HepG2 (cell line): ENCODE measurements around the gene NT5DC4. TPM values are rescaled to one million over a fixed set of nuclear protein-coding genes. Genes with fewer than 3 reads are reported as not detected.

ENCODE experiments used
- E2F5 ChIP-seq: sonication (generic); formaldehyde crosslinking; conservative IDR thresholded peaks from 2 replicates; pipeline ENCODE4 v1.4.0; 2020; ENCODE audit warnings: missing genetic modification reagents
- ELK4 ChIP-seq: sonication (generic); formaldehyde crosslinking; IDR thresholded peaks from 2 replicates; pipeline ENCODE4 v1.9.0; 2021; ENCODE audit warnings: missing genetic modification reagents, borderline replicate concordance
- ESRRA ChIP-seq: sonication (generic); formaldehyde crosslinking; IDR thresholded peaks from 2 replicates; pipeline ENCODE4 v1.5.1; 2020; ENCODE audit warnings: mild to moderate bottlenecking, low read depth, missing genetic modification reagents
- IKZF1 ChIP-seq: fragments of 450-650 bp; IDR thresholded peaks from 2 replicates; pipeline ENCODE4 v1.7.1; 2016
- IRF9 ChIP-seq: sonication (generic); formaldehyde crosslinking; IDR thresholded peaks from 2 replicates; pipeline ENCODE4 v1.8.0; 2022; ENCODE audit warnings: missing genetic modification reagents, mild to moderate bottlenecking, borderline replicate concordance
- RFX3 ChIP-seq: IDR thresholded peaks from 2 replicates; pipeline ENCODE4 v1.6.1; 2016; ENCODE audit warnings: missing biosample characterization, missing genetic modification reagents
- SRY ChIP-seq: sonication (generic); formaldehyde crosslinking; IDR thresholded peaks from 2 replicates; pipeline ENCODE4 v1.8.0; 2022; ENCODE audit warnings: mild to moderate bottlenecking, missing genetic modification reagents
- ZNF530 ChIP-seq: sonication (generic); formaldehyde crosslinking; IDR thresholded peaks from 2 replicates; pipeline ENCODE4 v1.5.0; 2020; ENCODE audit warnings: low read depth, mild to moderate bottlenecking, missing genetic modification reagents
- polyA plus RNA-seq, 8 experiments: library from polyadenylated mRNA; depleted of rRNA in 3 of 8; stranded (reverse) in 7 of 8; unstranded in 1 of 8; fragments of >200 nt; fragmentation: Illumina TruSeq in 4 of 8; extraction: Trizol in 4 of 8; gene quantifications; 2 replicates each; pipeline versions ENCODE4 v1.2.1 to v1.2.3, GENCODE V29; 2011 to 2016; ENCODE audit warnings: low read depth in 4 of 8, missing spikeins in 1 of 8, mixed read lengths in 1 of 8; ENCODE audit not compliant: insufficient read depth in 1 of 8
- total RNA-seq, 5 experiments: library from RNA; depleted of rRNA; stranded (reverse); fragments of >200 nt; fragmentation: Illumina TruSeq; extraction: Trizol; gene quantifications; 2 replicates each; pipeline ENCODE4 v1.2.3, GENCODE V29; 2016; ENCODE audit warnings: low read depth in 1 of 5
- TF ChIP-seq, protein P1 (sequence below): sonication (generic); formaldehyde crosslinking; conservative IDR thresholded peaks from 2 replicates; pipeline ENCODE4 v1.5.0; 2020; ENCODE audit warnings: missing genetic modification reagents
- TF ChIP-seq, protein P2 (sequence below): sonication (generic); formaldehyde crosslinking; IDR thresholded peaks from 2 replicates; pipeline ENCODE4 v1.4.0; 2020; ENCODE audit warnings: missing genetic modification reagents
- TF ChIP-seq, protein P3 (sequence below): sonication (generic); formaldehyde crosslinking; IDR thresholded peaks from one replicate; pipeline ENCODE4 v1.5.1; 2020; ENCODE audit warnings: mild to moderate bottlenecking, missing genetic modification reagents; ENCODE audit errors: not compliant biosample characterization
- TF ChIP-seq, protein P4 (sequence below): IDR thresholded peaks from 2 replicates; pipeline ENCODE4 v1.6.1; 2016; ENCODE audit warnings: control low read depth

The NT5DC4 gene
- total and polyA plus RNA-seq, 2 of the 13 experiments (the other 11 are each of a cell fraction or from before 2014, with no cell fraction given): 0.04 to 4.2 TPM

- TF ChIP-seq SRY (no peak), ESRRA (CRISPR knock-in tag) (peak; percentile 76; the same call in 1 of the 2 replicates), RFX3 (CRISPR knock-in tag) (no peak), E2F5 (CRISPR knock-in tag) (no peak; the same call in 1 of the 2 replicates), ELK4 (no peak), IKZF1 (no peak), ZNF530 (CRISPR knock-in tag) (no peak), IRF9 (CRISPR knock-in tag) (no peak; the same call in 1 of the 2 replicates)
- TF ChIP-seq, protein P1, sequence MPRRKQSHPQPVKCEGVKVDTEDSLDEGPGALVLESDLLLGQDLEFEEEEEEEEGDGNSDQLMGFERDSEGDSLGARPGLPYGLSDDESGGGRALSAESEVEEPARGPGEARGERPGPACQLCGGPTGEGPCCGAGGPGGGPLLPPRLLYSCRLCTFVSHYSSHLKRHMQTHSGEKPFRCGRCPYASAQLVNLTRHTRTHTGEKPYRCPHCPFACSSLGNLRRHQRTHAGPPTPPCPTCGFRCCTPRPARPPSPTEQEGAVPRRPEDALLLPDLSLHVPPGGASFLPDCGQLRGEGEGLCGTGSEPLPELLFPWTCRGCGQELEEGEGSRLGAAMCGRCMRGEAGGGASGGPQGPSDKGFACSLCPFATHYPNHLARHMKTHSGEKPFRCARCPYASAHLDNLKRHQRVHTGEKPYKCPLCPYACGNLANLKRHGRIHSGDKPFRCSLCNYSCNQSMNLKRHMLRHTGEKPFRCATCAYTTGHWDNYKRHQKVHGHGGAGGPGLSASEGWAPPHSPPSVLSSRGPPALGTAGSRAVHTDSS (CRISPR knock-in tag): no peak
- TF ChIP-seq, protein P2, sequence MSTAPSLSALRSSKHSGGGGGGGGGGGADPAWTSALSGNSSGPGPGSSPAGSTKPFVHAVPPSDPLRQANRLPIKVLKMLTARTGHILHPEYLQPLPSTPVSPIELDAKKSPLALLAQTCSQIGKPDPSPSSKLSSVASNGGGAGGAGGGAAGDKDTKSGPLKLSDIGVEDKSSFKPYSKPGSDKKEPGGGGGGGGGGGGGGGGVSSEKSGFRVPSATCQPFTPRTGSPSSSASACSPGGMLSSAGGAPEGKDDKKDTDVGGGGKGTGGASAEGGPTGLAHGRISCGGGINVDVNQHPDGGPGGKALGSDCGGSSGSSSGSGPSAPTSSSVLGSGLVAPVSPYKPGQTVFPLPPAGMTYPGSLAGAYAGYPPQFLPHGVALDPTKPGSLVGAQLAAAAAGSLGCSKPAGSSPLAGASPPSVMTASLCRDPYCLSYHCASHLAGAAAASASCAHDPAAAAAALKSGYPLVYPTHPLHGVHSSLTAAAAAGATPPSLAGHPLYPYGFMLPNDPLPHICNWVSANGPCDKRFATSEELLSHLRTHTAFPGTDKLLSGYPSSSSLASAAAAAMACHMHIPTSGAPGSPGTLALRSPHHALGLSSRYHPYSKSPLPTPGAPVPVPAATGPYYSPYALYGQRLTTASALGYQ (CRISPR knock-in tag): no peak
- TF ChIP-seq, protein P3, sequence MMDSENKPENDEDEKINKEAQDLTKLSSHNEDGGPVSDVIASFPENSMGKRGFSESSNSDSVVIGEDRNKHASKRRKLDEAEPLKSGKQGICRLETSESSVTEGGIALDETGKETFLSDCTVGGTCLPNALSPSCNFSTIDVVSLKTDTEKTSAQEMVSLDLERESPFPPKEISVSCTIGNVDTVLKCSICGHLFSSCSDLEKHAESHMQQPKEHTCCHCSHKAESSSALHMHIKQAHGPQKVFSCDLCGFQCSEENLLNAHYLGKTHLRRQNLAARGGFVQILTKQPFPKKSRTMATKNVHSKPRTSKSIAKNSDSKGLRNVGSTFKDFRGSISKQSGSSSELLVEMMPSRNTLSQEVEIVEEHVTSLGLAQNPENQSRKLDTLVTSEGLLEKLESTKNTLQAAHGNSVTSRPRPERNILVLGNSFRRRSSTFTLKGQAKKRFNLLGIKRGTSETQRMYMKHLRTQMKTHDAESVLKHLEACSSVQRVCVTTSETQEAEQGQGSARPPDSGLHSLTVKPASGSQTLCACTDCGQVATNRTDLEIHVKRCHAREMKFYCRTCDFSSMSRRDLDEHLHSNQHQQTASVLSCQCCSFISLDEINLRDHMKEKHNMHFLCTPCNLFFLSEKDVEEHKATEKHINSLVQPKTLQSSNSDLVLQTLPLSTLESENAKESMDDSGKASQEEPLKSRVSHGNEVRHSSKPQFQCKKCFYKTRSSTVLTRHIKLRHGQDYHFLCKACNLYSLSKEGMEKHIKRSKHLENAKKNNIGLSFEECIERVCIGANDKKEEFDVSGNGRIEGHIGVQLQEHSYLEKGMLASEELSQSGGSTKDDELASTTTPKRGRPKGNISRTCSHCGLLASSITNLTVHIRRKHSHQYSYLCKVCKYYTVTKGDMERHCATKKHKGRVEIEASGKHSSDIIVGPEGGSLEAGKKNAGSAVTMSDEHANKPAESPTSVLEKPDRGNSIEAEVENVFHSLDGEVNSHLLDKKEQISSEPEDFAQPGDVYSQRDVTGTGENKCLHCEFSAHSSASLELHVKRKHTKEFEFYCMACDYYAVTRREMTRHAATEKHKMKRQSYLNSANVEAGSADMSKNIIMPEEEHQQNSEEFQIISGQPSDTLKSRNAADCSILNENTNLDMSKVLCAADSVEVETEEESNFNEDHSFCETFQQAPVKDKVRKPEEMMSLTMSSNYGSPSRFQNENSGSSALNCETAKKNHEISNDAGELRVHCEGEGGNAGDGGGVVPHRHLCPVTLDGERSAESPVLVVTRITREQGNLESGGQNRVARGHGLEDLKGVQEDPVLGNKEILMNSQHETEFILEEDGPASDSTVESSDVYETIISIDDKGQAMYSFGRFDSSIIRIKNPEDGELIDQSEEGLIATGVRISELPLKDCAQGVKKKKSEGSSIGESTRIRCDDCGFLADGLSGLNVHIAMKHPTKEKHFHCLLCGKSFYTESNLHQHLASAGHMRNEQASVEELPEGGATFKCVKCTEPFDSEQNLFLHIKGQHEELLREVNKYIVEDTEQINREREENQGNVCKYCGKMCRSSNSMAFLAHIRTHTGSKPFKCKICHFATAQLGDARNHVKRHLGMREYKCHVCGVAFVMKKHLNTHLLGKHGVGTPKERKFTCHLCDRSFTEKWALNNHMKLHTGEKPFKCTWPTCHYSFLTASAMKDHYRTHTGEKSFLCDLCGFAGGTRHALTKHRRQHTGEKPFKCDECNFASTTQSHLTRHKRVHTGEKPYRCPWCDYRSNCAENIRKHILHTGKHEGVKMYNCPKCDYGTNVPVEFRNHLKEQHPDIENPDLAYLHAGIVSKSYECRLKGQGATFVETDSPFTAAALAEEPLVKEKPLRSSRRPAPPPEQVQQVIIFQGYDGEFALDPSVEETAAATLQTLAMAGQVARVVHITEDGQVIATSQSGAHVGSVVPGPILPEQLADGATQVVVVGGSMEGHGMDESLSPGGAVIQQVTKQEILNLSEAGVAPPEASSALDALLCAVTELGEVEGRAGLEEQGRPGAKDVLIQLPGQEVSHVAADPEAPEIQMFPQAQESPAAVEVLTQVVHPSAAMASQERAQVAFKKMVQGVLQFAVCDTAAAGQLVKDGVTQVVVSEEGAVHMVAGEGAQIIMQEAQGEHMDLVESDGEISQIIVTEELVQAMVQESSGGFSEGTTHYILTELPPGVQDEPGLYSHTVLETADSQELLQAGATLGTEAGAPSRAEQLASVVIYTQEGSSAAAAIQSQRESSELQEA: peak; percentile 55
- TF ChIP-seq, protein P4, sequence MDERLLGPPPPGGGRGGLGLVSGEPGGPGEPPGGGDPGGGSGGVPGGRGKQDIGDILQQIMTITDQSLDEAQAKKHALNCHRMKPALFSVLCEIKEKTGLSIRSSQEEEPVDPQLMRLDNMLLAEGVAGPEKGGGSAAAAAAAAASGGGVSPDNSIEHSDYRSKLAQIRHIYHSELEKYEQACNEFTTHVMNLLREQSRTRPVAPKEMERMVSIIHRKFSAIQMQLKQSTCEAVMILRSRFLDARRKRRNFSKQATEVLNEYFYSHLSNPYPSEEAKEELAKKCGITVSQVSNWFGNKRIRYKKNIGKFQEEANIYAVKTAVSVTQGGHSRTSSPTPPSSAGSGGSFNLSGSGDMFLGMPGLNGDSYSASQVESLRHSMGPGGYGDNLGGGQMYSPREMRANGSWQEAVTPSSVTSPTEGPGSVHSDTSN (CRISPR knock-in tag): no peak
These were observed 5.8 kb downstream of the NT5DC4 start (continued) for GRCh38 chr2:112726487-112727190.
